ENCODE data around the gene FGF14. TPM values are rescaled to one million over a fixed set of nuclear protein-coding genes. Genes with fewer than 3 reads are reported as not detected.

FGF14 gene
- total and polyA plus RNA-seq, 2 donors (not counting 3 experiments of a cell fraction or from before 2014, with no cell fraction given) = not detected

DNA sequence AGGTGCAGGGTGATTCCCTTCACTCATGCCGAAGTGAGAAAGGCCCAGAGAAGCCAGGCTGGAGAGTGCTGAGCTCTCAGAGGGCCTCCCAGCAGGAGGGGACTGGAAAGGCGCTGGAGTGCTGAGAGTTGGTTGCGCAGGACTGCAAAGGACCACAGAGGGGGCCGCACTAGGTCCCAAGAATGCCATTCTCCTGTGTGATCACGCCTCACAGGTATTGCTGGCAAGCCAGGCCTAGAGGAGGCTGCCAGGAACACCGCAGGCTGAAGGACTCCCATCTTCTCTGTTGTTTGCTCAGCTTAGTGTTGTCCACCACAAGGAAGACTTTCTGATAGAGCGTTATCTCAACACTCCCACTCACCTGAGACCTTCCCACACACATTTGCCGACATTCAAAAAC is 165.0 kb downstream of the FGF14 start:
- CTCF ChIA-PET = interaction anchor here (1.0 kb wide), 1 partner anchor 104 kb away, joined by 3 read pairs; no protein-coding TSS in a partner anchor
- intact Hi-C loops (cut with micrococcal nuclease) (no loop called here), dilution Hi-C loops (cut with MboI; ENCODE audit: extremely low pct_ligation_motif_present, low sequenced_read_pairs) (no loop called here)
- Histone ChIP-seq H4K20me1 (replicated peaks; ENCODE audit: control insufficient read depth, extremely low read depth, insufficient read depth, low read length) (no peaks in the 10 kb centered on the region), H3K9me1 (replicated peaks; ENCODE audit: control insufficient read depth, extremely low read depth, insufficient read depth, low read length) (no peaks in the 10 kb centered on the region), H2AFZ (ENCODE audit: low read depth, low read length) (no peak overlapping the region), H3K9ac (replicated peaks; ENCODE audit: extremely low read depth, insufficient read depth, low read length) (no peak overlapping the region), H3K4me2 (ENCODE audit: insufficient read depth, low read length) (no peak overlapping the region), H3K4me1 (ENCODE audit: control insufficient read depth, extremely low read depth, insufficient read depth, low read length) (no peaks in the 10 kb centered on the region), H3K36me3 (ENCODE audit: control insufficient read depth in 2 of 2, extremely low read depth in 1 of 2, insufficient read depth in 2 of 2, low read length in 2 of 2) (no peaks in the 10 kb centered on the region), H3K27me3 (ENCODE audit: control insufficient read depth in 2 of 2, insufficient read depth in 2 of 2, low read length in 2 of 2) (no peaks in the 10 kb centered on the region), H3K27ac (ENCODE audit: insufficient read depth, low read depth, low read length) (no peak overlapping the region), H3K9me3 (replicated peaks; ENCODE audit: control insufficient read depth, insufficient read depth, low read length) (no peaks in the 10 kb centered on the region), H3K4me3 (replicated peaks in 1 of 3; ENCODE audit: insufficient read depth in 1 of 3, low read depth in 1 of 3, low read length in 3 of 3) (no peak overlapping the region), H3K79me2 (ENCODE audit: control insufficient read depth, insufficient read depth, low read length) (no peaks in the 10 kb centered on the region)
- POLR2A ChIA-PET = no interaction called here
- TF ChIP-seq MYC (IDR thresholded peaks at IDR 0.05; ENCODE audit: low read depth, low read length) = no peak
- TF ChIP-seq JUN (IDR thresholded peaks at IDR 0.05; ENCODE audit: borderline replicate concordance, insufficient read depth, insufficient read length, low read depth) = no peak
- TF ChIP-seq POLR2AphosphoS5 (IDR thresholded peaks at IDR 0.05; ENCODE audit: insufficient read depth, low read depth, low read length) = no peak
- TF ChIP-seq GATA2 (IDR thresholded peaks at IDR 0.05; ENCODE audit: insufficient read depth, insufficient read length, low read depth, low read length) = no peak
- TF ChIP-seq, protein P1, sequence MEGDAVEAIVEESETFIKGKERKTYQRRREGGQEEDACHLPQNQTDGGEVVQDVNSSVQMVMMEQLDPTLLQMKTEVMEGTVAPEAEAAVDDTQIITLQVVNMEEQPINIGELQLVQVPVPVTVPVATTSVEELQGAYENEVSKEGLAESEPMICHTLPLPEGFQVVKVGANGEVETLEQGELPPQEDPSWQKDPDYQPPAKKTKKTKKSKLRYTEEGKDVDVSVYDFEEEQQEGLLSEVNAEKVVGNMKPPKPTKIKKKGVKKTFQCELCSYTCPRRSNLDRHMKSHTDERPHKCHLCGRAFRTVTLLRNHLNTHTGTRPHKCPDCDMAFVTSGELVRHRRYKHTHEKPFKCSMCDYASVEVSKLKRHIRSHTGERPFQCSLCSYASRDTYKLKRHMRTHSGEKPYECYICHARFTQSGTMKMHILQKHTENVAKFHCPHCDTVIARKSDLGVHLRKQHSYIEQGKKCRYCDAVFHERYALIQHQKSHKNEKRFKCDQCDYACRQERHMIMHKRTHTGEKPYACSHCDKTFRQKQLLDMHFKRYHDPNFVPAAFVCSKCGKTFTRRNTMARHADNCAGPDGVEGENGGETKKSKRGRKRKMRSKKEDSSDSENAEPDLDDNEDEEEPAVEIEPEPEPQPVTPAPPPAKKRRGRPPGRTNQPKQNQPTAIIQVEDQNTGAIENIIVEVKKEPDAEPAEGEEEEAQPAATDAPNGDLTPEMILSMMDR (IDR thresholded peaks at IDR 0.05; ENCODE audit: extremely low read depth in 1 of 2, insufficient read depth in 1 of 2, low read depth in 1 of 2, low read length in 2 of 2) = no peak
- TF ChIP-seq, protein P2, sequence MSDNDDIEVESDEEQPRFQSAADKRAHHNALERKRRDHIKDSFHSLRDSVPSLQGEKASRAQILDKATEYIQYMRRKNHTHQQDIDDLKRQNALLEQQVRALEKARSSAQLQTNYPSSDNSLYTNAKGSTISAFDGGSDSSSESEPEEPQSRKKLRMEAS (IDR thresholded peaks at IDR 0.05; ENCODE audit: insufficient read depth, insufficient read length) = no peak
- no peak for TF ChIP-seq POLR2A (IDR thresholded peaks at IDR 0.05; ENCODE audit: low read depth, low read length)
- no peak for TF ChIP-seq FOS (IDR thresholded peaks at IDR 0.05; ENCODE audit: borderline replicate concordance, insufficient read depth, low read length)
- TF ChIP-seq EZH2 (IDR thresholded peaks at IDR 0.05; ENCODE audit: borderline replicate concordance, low read depth, low read length, severe bottlenecking) = no peak
- DNase-seq (ENCODE audit: low read depth, low spot score) = no peak
- FAIRE-seq = no peak
- BruUV-seq (replicated peaks) = no TSS peak
